Astrocyte (in vitro differentiated cells and primary cell): ENCODE measurements around the gene RASGRF2. TPM values are rescaled to one million over a fixed set of nuclear protein-coding genes. Genes with fewer than 3 reads are reported as not detected.

Experiments
- DNase-seq: peaks from one replicate; pipeline ENCODE4 v3.0.0-alpha.2; 2010; ENCODE audit warnings: low read depth
- FAIRE-seq: peaks from 2 replicates; lab custom pipeline; 2011; peaks lifted over from hg19 to GRCh38; lab: Jason Lieb, UNC
- H2AFZ ChIP-seq: 2 replicates; pipeline ENCODE4 v1.6.0; 2012; ENCODE audit warnings: low read depth, low read length, inconsistent platforms
- H3K27ac ChIP-seq: 2 replicates; pipeline ENCODE4 v1.5.1; 2011; ENCODE audit warnings: low read depth, low read length, inconsistent platforms
- H3K27me3 ChIP-seq: 2 replicates; pipeline ENCODE4 v1.6.0; 2011; ENCODE audit warnings: low read length, inconsistent platforms; ENCODE audit not compliant: insufficient read depth
- H3K36me3 ChIP-seq: 2 replicates; pipeline ENCODE4 v1.5.1; 2011; ENCODE audit warnings: low read length, inconsistent platforms; ENCODE audit not compliant: insufficient read depth
- H3K4me1 ChIP-seq: 2 replicates; pipeline ENCODE4 v1.5.1; 2011; ENCODE audit warnings: low read length, inconsistent platforms; ENCODE audit not compliant: insufficient read depth
- H3K4me2 ChIP-seq: 2 replicates; pipeline ENCODE4 v1.6.0; 2012; ENCODE audit warnings: low read length, inconsistent platforms
- H3K4me3 ChIP-seq: 2 replicates; pipeline ENCODE4 v1.5.1; 2011; ENCODE audit warnings: low read depth, mild to moderate bottlenecking, low read length, inconsistent platforms; ENCODE audit not compliant: insufficient read depth
- H3K79me2 ChIP-seq: 2 replicates; pipeline ENCODE4 v1.6.0; 2012; ENCODE audit warnings: mild to moderate bottlenecking, low read length, inconsistent platforms; ENCODE audit not compliant: insufficient read depth
- H3K9ac ChIP-seq: 2 replicates; pipeline ENCODE4 v1.6.0; 2012; ENCODE audit warnings: mild to moderate bottlenecking, low read length, inconsistent platforms
- H3K9me3 ChIP-seq: 2 replicates; pipeline ENCODE4 v1.5.1; 2012; ENCODE audit warnings: low read depth, mild to moderate bottlenecking, low read length, inconsistent platforms; ENCODE audit not compliant: insufficient read depth
- H4K20me1 ChIP-seq: 2 replicates; pipeline ENCODE4 v1.6.0; 2012; ENCODE audit warnings: low read length, inconsistent platforms; ENCODE audit not compliant: insufficient read depth
- H3K27ac Mint-ChIP-seq: one replicate; pipeline ENCODE4 v1.8.0; 2021; ENCODE audit warnings: mild to moderate bottlenecking, mixed read lengths; ENCODE audit not compliant: unreplicated experiment
- H3K27me3 Mint-ChIP-seq: one replicate; pipeline ENCODE4 v1.8.0; 2021; ENCODE audit warnings: low read depth, mixed read lengths; ENCODE audit not compliant: unreplicated experiment
- H3K36me3 Mint-ChIP-seq: one replicate; pipeline ENCODE4 v1.8.0; 2021; ENCODE audit warnings: low read depth, mixed read lengths; ENCODE audit not compliant: unreplicated experiment
- H3K4me1 Mint-ChIP-seq: one replicate; pipeline ENCODE4 v1.8.0; 2021; ENCODE audit warnings: low read depth, mixed read lengths; ENCODE audit not compliant: unreplicated experiment
- H3K4me3 Mint-ChIP-seq: one replicate; pipeline ENCODE4 v1.8.0; 2021; ENCODE audit warnings: mild to moderate bottlenecking, moderate library complexity, mixed read lengths; ENCODE audit not compliant: unreplicated experiment
- H3K9me3 Mint-ChIP-seq: one replicate; pipeline ENCODE4 v1.8.0; 2021; ENCODE audit warnings: mild to moderate bottlenecking, mixed read lengths; ENCODE audit not compliant: unreplicated experiment
- CTCF ChIP-seq: IDR thresholded peaks from 2 replicates; pipeline ENCODE4 v1.5.1; 2011; ENCODE audit warnings: low read depth, mild to moderate bottlenecking, inconsistent platforms, low read length, moderate library complexity; ENCODE audit not compliant: insufficient read depth
- EZH2 ChIP-seq: IDR thresholded peaks from 2 replicates; pipeline ENCODE4 v1.6.1; 2012; ENCODE audit warnings: mild to moderate bottlenecking, low read length, inconsistent platforms; ENCODE audit not compliant: insufficient read depth
- total RNA-seq: library from RNA; stranded (reverse); gene quantifications from 2 replicates; pipeline ENCODE4 v1.2.1, GENCODE V29; 2021

The RASGRF2 gene
- total RNA-seq, 1 donor from 2014 or later, result 8.0 TPM

DNA sequence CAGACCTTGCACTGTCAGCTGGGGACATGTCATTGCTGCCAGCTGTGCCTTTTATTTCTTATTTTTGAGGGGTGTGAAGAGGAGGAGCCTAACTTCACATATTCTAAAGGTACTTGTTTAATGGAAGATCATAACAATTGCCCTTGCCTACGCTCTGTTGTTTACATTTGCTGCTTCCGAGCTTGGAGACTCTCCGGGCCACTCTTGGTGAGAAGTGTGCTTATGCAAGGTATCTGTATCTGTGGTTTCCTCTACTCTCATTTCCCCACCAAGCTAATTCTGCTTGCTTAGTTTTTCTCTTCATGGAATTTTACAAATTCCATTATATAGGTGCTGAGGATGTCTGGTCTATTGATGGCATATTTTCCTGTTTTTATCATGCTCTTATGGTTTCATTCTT is 105.3 kb downstream of the RASGRF2 start:
- H2AFZ ChIP-seq, result no peak overlapping the region
- H4K20me1 ChIP-seq, result no peaks in the 10 kb centered on the region
- FAIRE-seq, result no peak
- no peak for TF ChIP-seq CTCF
- no peak for TF ChIP-seq EZH2
- no peak overlapping the region for H3K9ac ChIP-seq
- peaks cover 3% of the 10 kb centered on the region for H3K36me3 Mint-ChIP-seq
- no peak overlapping the region for H3K4me3 Mint-ChIP-seq
- peaks cover 11% of the 10 kb centered on the region for H3K4me1 Mint-ChIP-seq
- H3K27me3 Mint-ChIP-seq, result no peaks in the 10 kb centered on the region
- H3K9me3 Mint-ChIP-seq, result peaks cover 2% of the 10 kb centered on the region
- no peaks in the 10 kb centered on the region for H3K36me3 ChIP-seq
- H3K4me3 ChIP-seq, result no peak overlapping the region
- no peaks in the 10 kb centered on the region for H3K9me3 ChIP-seq
- H3K27me3 ChIP-seq, result no peaks in the 10 kb centered on the region
- no peak overlapping the region for H3K27ac Mint-ChIP-seq
- DNase-seq, result no peak
- no peaks in the 10 kb centered on the region for H3K4me1 ChIP-seq
- H3K79me2 ChIP-seq, result no peaks in the 10 kb centered on the region
- no peak overlapping the region for H3K27ac ChIP-seq
- no peak overlapping the region for H3K4me2 ChIP-seq

DNA sequence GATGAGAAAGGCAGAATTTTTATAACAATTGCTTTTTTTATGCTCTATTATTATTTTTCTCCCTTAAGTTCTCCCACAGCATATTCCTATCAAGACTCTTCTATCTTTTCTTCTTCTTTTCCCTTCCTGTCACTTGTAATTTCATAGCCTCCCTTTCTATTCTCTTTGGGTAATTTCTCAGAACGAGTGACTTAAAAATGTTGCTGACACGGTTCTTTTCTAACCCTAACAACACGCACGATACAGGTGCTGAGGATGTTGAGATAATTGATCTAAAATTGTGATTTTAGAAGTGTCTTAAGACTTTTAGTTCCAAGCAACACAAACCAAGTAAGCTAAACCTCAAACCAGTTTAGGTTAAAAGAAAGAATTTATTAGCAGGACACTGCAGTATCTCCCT is 105.9 kb downstream of the RASGRF2 start:
- H3K36me3 ChIP-seq, result no peaks in the 10 kb centered on the region
- no peak overlapping the region for H3K4me3 ChIP-seq
- H2AFZ ChIP-seq, result no peak overlapping the region
- H3K4me2 ChIP-seq, result no peak overlapping the region
- no peak overlapping the region for H3K9ac ChIP-seq
- Mint-ChIP-seq H3K4me1 (peaks cover 11% of the 10 kb centered on the region), H3K27me3 (no peaks in the 10 kb centered on the region), H3K36me3 (peaks cover 3% of the 10 kb centered on the region), H3K9me3 (peaks cover 2% of the 10 kb centered on the region), H3K27ac (no peak overlapping the region), H3K4me3 (no peak overlapping the region)
- FAIRE-seq (no peak), DNase-seq (no peak)
- no peak for TF ChIP-seq EZH2
- no peak for TF ChIP-seq CTCF
- no peaks in the 10 kb centered on the region for H3K4me1 ChIP-seq
- H3K9me3 ChIP-seq, result no peaks in the 10 kb centered on the region
- no peaks in the 10 kb centered on the region for H3K79me2 ChIP-seq
- no peak overlapping the region for H3K27ac ChIP-seq
- no peaks in the 10 kb centered on the region for H4K20me1 ChIP-seq
- H3K27me3 ChIP-seq, result no peaks in the 10 kb centered on the region

- H3K9me3 Mint-ChIP-seq, result peaks cover 2% of the 10 kb centered on the region
- H3K27me3 Mint-ChIP-seq, result no peaks in the 10 kb centered on the region
Observed at GRCh38 chr5:81067406-81067805, 107.2 kb downstream of the RASGRF2 start.

More at GRCh38 chr5:81067406-81067805, 107.2 kb downstream of the RASGRF2 start:
- no peaks in the 10 kb centered on the region for H3K79me2 ChIP-seq
- no peaks in the 10 kb centered on the region for H3K36me3 ChIP-seq
- H3K9ac ChIP-seq, result no peak overlapping the region
- no peak overlapping the region for H3K27ac Mint-ChIP-seq
- H3K36me3 Mint-ChIP-seq, result peaks cover 3% of the 10 kb centered on the region
- no peak overlapping the region for H3K4me3 ChIP-seq
- H3K9me3 ChIP-seq, result no peaks in the 10 kb centered on the region
- no peak overlapping the region for H2AFZ ChIP-seq
- H3K4me1 Mint-ChIP-seq, result peaks cover 11% of the 10 kb centered on the region
- no peaks in the 10 kb centered on the region for H3K4me1 ChIP-seq
- FAIRE-seq (no peak), DNase-seq (no peak)
- no peaks in the 10 kb centered on the region for H4K20me1 ChIP-seq
- H3K27me3 ChIP-seq, result no peaks in the 10 kb centered on the region
- H3K4me3 Mint-ChIP-seq, result no peak overlapping the region
- no peak overlapping the region for H3K4me2 ChIP-seq
- no peak overlapping the region for H3K27ac ChIP-seq
- no peak for TF ChIP-seq EZH2
- no peak for TF ChIP-seq CTCF
